HCT116 (cell line): ENCODE measurements around the gene DDX20. TPM values are rescaled to one million over a fixed set of nuclear protein-coding genes. Genes with fewer than 3 reads are reported as not detected.

ENCODE experiments used
- ATAC-seq: fragments of 200-7000 bp; cut with Tn5 transposase; 2 replicates; pipeline ENCODE4 v1.9.1; 2020; ENCODE audit warnings: mild to moderate bottlenecking, moderate library complexity
- BruUV-seq: library from RNA; stranded (reverse); fragments of 400-500 nt; replicated peaks from 2 replicates; lab custom pipeline; 2021; lab: Mats Ljungman, UMichigan
- CTCF ChIA-PET: fragments of 300-600 bp; sonication (Branson Sonifier 250); formaldehyde crosslinking; loops from one replicate; lab custom pipeline; 2021; ENCODE audit warnings: antibody characterized with exemption; lab: Charles Lee
- POLR2A ChIA-PET: fragments of 300-600, 350-600 bp; sonication (Branson Sonifier 250); formaldehyde crosslinking; loops from one replicate; lab custom pipeline; 2021; ENCODE audit warnings: antibody characterized with exemption; lab: Charles Lee
- RAD21 ChIA-PET, 2 experiments: fragments of 300-600 bp; sonication (Branson Sonifier 250); formaldehyde crosslinking; loops; one replicate each; lab custom pipeline; 2023; ENCODE audit warnings: low total read pairs in 2 of 2; ENCODE audit not compliant: uncharacterized antibody in 2 of 2, unreplicated experiment in 2 of 2, low non-redundant PET in 1 of 2; lab: Charles Lee
- DNase-seq: peaks from one replicate; pipeline ENCODE4 v3.0.0-alpha.2; 2010; ENCODE audit warnings: low read depth, low spot score
- H2AFZ ChIP-seq: fragments of 200-600 bp; shearing (Covaris generic), sonication (generic); 2 replicates; pipeline ENCODE4 v1.6.1; 2017; ENCODE audit warnings: low read depth, mixed run types, mixed read lengths, antibody characterized with exemption, low read length; ENCODE audit not compliant: poor library complexity, severe bottlenecking
- H3K27ac ChIP-seq: 2 replicates; pipeline ENCODE4 v1.5.1; 2012; ENCODE audit warnings: low read depth, low read length
- H3K27me3 ChIP-seq: fragments of 200-600 bp; sonication (generic); 2 replicates; pipeline ENCODE4 v1.6.1; 2016; ENCODE audit warnings: mixed run types, low read length, mixed read lengths; ENCODE audit not compliant: insufficient read depth
- H3K36me3 ChIP-seq, 2 experiments: fragments of 200-500 bp in 1 of 2; fragments of 200-600 bp in 1 of 2; sonication (Bioruptor generic) in 1 of 2; sonication (generic) in 1 of 2; 2 replicates each; pipeline versions ENCODE4 v1.5.1 to v1.6.1; 2014 to 2016; ENCODE audit warnings: low read length in 2 of 2, inconsistent platforms in 1 of 2, mixed read lengths in 1 of 2, mixed run types in 1 of 2; ENCODE audit not compliant: insufficient read depth in 2 of 2, control insufficient read depth in 1 of 2
- H3K4me1 ChIP-seq, 2 experiments: fragments of 200-600 bp in 1 of 2; sonication (generic) in 1 of 2; 2 replicates each; pipeline versions ENCODE4 v1.5.1 to v1.6.1; 2012 to 2017; ENCODE audit warnings: low read length in 2 of 2, inconsistent platforms in 1 of 2, mild to moderate bottlenecking in 1 of 2, mixed read lengths in 1 of 2, mixed run types in 1 of 2, moderate library complexity in 1 of 2; ENCODE audit not compliant: insufficient read depth in 2 of 2, control insufficient read depth in 1 of 2
- H3K4me2 ChIP-seq: fragments of 200-600 bp; sonication (generic); 2 replicates; pipeline ENCODE4 v1.6.1; 2017; ENCODE audit warnings: mixed run types, low read length, mixed read lengths
- H3K4me3 ChIP-seq, 2 experiments: fragments of 200-600 bp in 1 of 2; sonication (generic) in 1 of 2; replicated peaks in 1 of 2; 2 replicates each; pipeline ENCODE4 v1.5.1; 2011 to 2016; ENCODE audit warnings: low read length in 2 of 2, control low read depth in 1 of 2, low read depth in 1 of 2, mild to moderate bottlenecking in 1 of 2, mixed read lengths in 1 of 2, mixed run types in 1 of 2
- H3K79me2 ChIP-seq: fragments of 200-600 bp; sonication (generic); 2 replicates; pipeline ENCODE4 v1.6.1; 2017; ENCODE audit warnings: mild to moderate bottlenecking, mixed run types, low read length, moderate library complexity, mixed read lengths; ENCODE audit not compliant: insufficient read depth
- H3K9ac ChIP-seq: fragments of 200-600 bp; sonication (generic); 2 replicates; pipeline ENCODE4 v1.6.1; 2016; ENCODE audit warnings: low read length, mixed read lengths
- H3K9me2 ChIP-seq: fragments of 200-600 bp; sonication (generic), shearing (Covaris generic); 2 replicates; pipeline ENCODE4 v1.6.1; 2017; ENCODE audit warnings: mixed run types, mild to moderate bottlenecking, moderate library complexity; ENCODE audit not compliant: insufficient read depth
- H3K9me3 ChIP-seq, 2 experiments: fragments of 200-500 bp in 1 of 2; fragments of 200-600 bp in 1 of 2; sonication (Bioruptor generic) in 1 of 2; sonication (generic) in 1 of 2; 2 replicates each; pipeline ENCODE4 v1.6.1; 2014 to 2017; ENCODE audit warnings: low read length in 2 of 2, mixed read lengths in 2 of 2, inconsistent platforms in 1 of 2, low read depth in 1 of 2, mild to moderate bottlenecking in 1 of 2, mixed run types in 1 of 2, moderate library complexity in 1 of 2; ENCODE audit not compliant: control insufficient read depth in 1 of 2, insufficient read depth in 1 of 2
- H4K20me1 ChIP-seq: fragments of 200-600 bp; sonication (generic), shearing (Covaris generic); 2 replicates; pipeline ENCODE4 v1.6.1; 2017; ENCODE audit warnings: mixed run types, mild to moderate bottlenecking, moderate library complexity; ENCODE audit not compliant: insufficient read depth
- ATF3 ChIP-seq: IDR thresholded peaks from 2 replicates; pipeline ENCODE4 v1.6.1; 2012
- CEBPB ChIP-seq: IDR thresholded peaks from 2 replicates; pipeline ENCODE4 v1.6.1; 2012; ENCODE audit warnings: low read depth
- EGR1 ChIP-seq: IDR thresholded peaks from 2 replicates; pipeline ENCODE4 v1.6.1; 2012; ENCODE audit warnings: low read depth
- ELF1 ChIP-seq: IDR thresholded peaks from 2 replicates; pipeline ENCODE4 v1.6.1; 2012; ENCODE audit warnings: low read depth, borderline replicate concordance
- EZH2 ChIP-seq: fragments of 200-600 bp; sonication (generic); IDR thresholded peaks from 2 replicates; pipeline ENCODE4 v1.6.1; 2017; ENCODE audit warnings: antibody characterized with exemption, mixed run types
- FOSL1 ChIP-seq: IDR thresholded peaks from 2 replicates; pipeline ENCODE4 v1.6.1; 2012; ENCODE audit warnings: low read depth
- JUND ChIP-seq: IDR thresholded peaks from 2 replicates; pipeline ENCODE4 v1.6.1; 2012
- POLR2A ChIP-seq: IDR thresholded peaks from 2 replicates; pipeline ENCODE4 v1.7.0; 2011; ENCODE audit warnings: borderline replicate concordance; ENCODE audit not compliant: insufficient read depth, insufficient read length; ENCODE audit errors: extremely low read depth
- POLR2AphosphoS5 ChIP-seq: IDR thresholded peaks from 2 replicates; pipeline ENCODE4 v1.6.1; 2011; ENCODE audit warnings: mild to moderate bottlenecking, low read depth, low read length, moderate library complexity
- RAD21 ChIP-seq: IDR thresholded peaks from 2 replicates; pipeline ENCODE4 v1.6.1; 2012; ENCODE audit warnings: low read depth, mild to moderate bottlenecking
- REST ChIP-seq: IDR thresholded peaks from 2 replicates; pipeline ENCODE4 v1.6.1; 2012; ENCODE audit warnings: low read depth
- SIN3A ChIP-seq: IDR thresholded peaks from 2 replicates; pipeline ENCODE4 v1.6.1; 2012; ENCODE audit warnings: low read depth
- SP1 ChIP-seq: IDR thresholded peaks from 2 replicates; pipeline ENCODE4 v1.6.1; 2012; ENCODE audit warnings: low read depth
- SRF ChIP-seq: IDR thresholded peaks from 2 replicates; pipeline ENCODE4 v1.6.1; 2012; ENCODE audit warnings: low read depth
- TCF7L2 ChIP-seq: IDR thresholded peaks from 2 replicates; pipeline ENCODE4 v1.7.0; 2011; ENCODE audit warnings: borderline replicate concordance, inconsistent platforms; ENCODE audit not compliant: insufficient read depth, insufficient read length; ENCODE audit errors: extremely low read depth
- YY1 ChIP-seq: IDR thresholded peaks from 2 replicates; pipeline ENCODE4 v1.6.1; 2011; ENCODE audit warnings: low read length, low read depth, moderate library complexity, mild to moderate bottlenecking; ENCODE audit not compliant: insufficient replicate concordance; ENCODE audit errors: extremely low read depth
- ZFX ChIP-seq: fragments of 450-650 bp; IDR thresholded peaks from 2 replicates; pipeline ENCODE4 v1.6.1; 2017
- ZNF274 ChIP-seq: fragments of 200-500 bp; sonication (Bioruptor generic); IDR thresholded peaks from 2 replicates; pipeline ENCODE4 v1.6.1; 2014; ENCODE audit warnings: mild to moderate bottlenecking, low read depth, low read length, inconsistent platforms
- intact Hi-C: fragments of 100-400 bp; cut with micrococcal nuclease; formaldehyde crosslinking; loops from 2 replicates; pipeline ENCODE4 v1.10.0; 2022
- total RNA-seq: library from RNA; stranded (reverse); gene quantifications from one replicate; pipeline ENCODE4 v1.2.1, GENCODE V29; 2021; ENCODE audit not compliant: unreplicated experiment

DDX20 gene
- total RNA-seq, 1 experiment from 2014 or later: 14.9 TPM

GRCh38 chr1:111719674-111720132 lies 36.0 kb upstream of the DDX20 start:
- POLR2A ChIA-PET: no interaction called here

GRCh38 chr1:111720274-111720976 lies 35.3 kb upstream of the DDX20 start:
- ATAC-seq: no peak; the same call in 1 of the 2 replicates
- no peaks in the 10 kb centered on the region for H3K9me3 ChIP-seq
- intact Hi-C loops: no loop called here
- no peak overlapping the region for H2AFZ ChIP-seq
- RAD21 ChIA-PET: no interaction called here
- no TSS peak for BruUV-seq
- H3K4me1 ChIP-seq: no peaks in the 10 kb centered on the region
- no peaks in the 10 kb centered on the region for H3K27me3 ChIP-seq
- no peak overlapping the region for H3K9ac ChIP-seq
- no peak overlapping the region for H3K4me2 ChIP-seq
- DNase-seq: no peak
- H3K9me2 ChIP-seq: no peaks in the 10 kb centered on the region
- no peaks in the 10 kb centered on the region for H3K79me2 ChIP-seq
- CTCF ChIA-PET: no interaction called here
- no peaks in the 10 kb centered on the region for H4K20me1 ChIP-seq
- no peak overlapping the region for H3K4me3 ChIP-seq
- no peaks in the 10 kb centered on the region for H3K36me3 ChIP-seq
- H3K27ac ChIP-seq: no peak overlapping the region
- POLR2A ChIA-PET: no interaction called here
- no peak for TF ChIP-seq ELF1
- TF ChIP-seq YY1: no peak
- no peak for TF ChIP-seq JUND
- no peak for TF ChIP-seq ZNF274
- TF ChIP-seq TCF7L2: no peak
- TF ChIP-seq RAD21: no peak
- TF ChIP-seq ZFX: no peak
- no peak for TF ChIP-seq CEBPB
- TF ChIP-seq EZH2: no peak
- no peak for TF ChIP-seq POLR2A
- no peak for TF ChIP-seq EGR1
- no peak for TF ChIP-seq SIN3A
- TF ChIP-seq POLR2AphosphoS5: no peak
- TF ChIP-seq SP1: no peak
- no peak for TF ChIP-seq SRF
- no peak for TF ChIP-seq REST
- no peak for TF ChIP-seq FOSL1

More at GRCh38 chr1:111719674-111720132, 36.0 kb upstream of the DDX20 start:
- Histone ChIP-seq H3K4me3 (no peak overlapping the region), H3K9me2 (no peaks in the 10 kb centered on the region), H3K36me3 (no peaks in the 10 kb centered on the region), H3K79me2 (no peaks in the 10 kb centered on the region), H3K27ac (no peak overlapping the region), H2AFZ (no peak overlapping the region), H3K9ac (no peak overlapping the region), H3K9me3 (no peaks in the 10 kb centered on the region), H3K27me3 (no peaks in the 10 kb centered on the region), H4K20me1 (no peaks in the 10 kb centered on the region), H3K4me2 (no peak overlapping the region), H3K4me1 (no peaks in the 10 kb centered on the region)
- ATAC-seq: no peak
- ChIA-PET CTCF (no interaction called here), RAD21 (no interaction called here)
- intact Hi-C loops: no loop called here
- TF ChIP-seq CEBPB (no peak), ELF1 (no peak), ATF3 (no peak)
- no TSS peak for BruUV-seq
- DNase-seq: no peak
